Lower leg skin (tissue), 4 donors: ENCODE data around the gene HGF. TPM values are rescaled to one million over a fixed set of nuclear protein-coding genes. Genes with fewer than 3 reads are reported as not detected.

ENCODE experiments used
- DNase-seq, 2 donors: peaks; one replicate each; pipeline ENCODE4 v3.0.0-alpha.2; 2019; ENCODE audit warnings: low spot score in 2 of 2
- H3K4me3 ChIP-seq: fragments of 200-600 bp; sonication (generic); 2 replicates; pipeline ENCODE4 v1.5.1; 2017; ENCODE audit warnings: mild to moderate bottlenecking, low read depth; ENCODE audit not compliant: poor library complexity, severe bottlenecking
- CTCF ChIP-seq, 3 donors: fragments of 450-650 bp; IDR thresholded peaks; one replicate each; pipeline ENCODE4 v1.5.1; 2016; ENCODE audit warnings: antibody characterized with exemption in 3 of 3, mild to moderate bottlenecking in 3 of 3, moderate library complexity in 2 of 3
- POLR2A ChIP-seq, 2 donors: fragments of 450-650 bp; IDR thresholded peaks; one replicate each; pipeline ENCODE4 v1.6.1; 2016 to 2017; ENCODE audit warnings: antibody characterized with exemption in 2 of 2, mild to moderate bottlenecking in 1 of 2, moderate library complexity in 1 of 2
- WGBS, 2 donors: methylation state at CpG; one replicate each; pipeline ENCODE4 v1.1.5; 2018; 5-methylcytosine and 5-hydroxymethylcytosine counted together
- intact Hi-C: fragments of 100-400 bp; cut with DNase I; formaldehyde crosslinking; loops from one replicate; pipeline ENCODE4 v1.15.0; 2023; ENCODE audit warnings: low total_unique reads
- total RNA-seq, 4 donors: library from RNA; depleted of rRNA; stranded (reverse); fragments of >200 nt; gene quantifications; one replicate each; pipeline ENCODE4 v1.1.0, GENCODE V29; 2016

Gene HGF
- total RNA-seq, 4 donors from 2014 or later = 0.91 to 1.5 (median 1.3) TPM

DNA sequence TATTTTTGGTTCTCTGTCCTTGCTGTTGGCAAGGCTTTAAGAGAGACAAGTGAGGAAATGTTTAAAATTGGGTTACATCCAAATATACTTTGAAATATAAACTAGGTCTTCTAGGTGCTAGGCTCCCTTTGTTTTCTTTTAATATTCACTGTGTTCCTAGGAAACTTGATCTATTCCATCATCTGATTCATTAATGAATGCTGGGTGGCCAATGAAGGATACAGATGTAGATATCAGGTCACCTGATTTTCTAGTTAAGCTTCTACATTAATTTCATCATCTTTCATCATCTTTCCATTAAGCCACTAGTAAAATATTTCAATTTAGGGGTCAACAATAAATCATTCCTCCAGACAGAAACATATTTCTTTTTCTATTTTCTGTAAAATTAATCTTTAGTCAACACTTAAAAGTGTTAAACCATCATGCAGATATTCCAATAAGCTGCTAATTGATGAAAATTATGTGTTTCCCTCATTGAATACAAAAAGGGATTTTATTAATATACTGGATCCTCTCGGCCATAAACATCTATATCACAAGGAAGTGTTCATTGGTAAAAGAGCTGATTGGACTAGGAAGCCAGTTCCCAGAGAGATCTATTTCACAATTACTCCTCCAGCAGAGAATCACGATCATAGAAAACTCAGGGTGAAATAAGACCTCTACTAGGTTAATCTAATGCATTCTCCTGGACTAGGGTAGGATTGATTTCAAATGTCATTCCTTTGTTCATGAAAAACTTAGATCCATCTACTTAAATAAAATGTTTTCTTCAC lies 14.7 kb downstream of the HGF start:
- no peak overlapping the region for H3K4me3 ChIP-seq
- TF ChIP-seq CTCF (IDR thresholded peaks at IDR 0.05) = no peak
- TF ChIP-seq POLR2A (IDR thresholded peaks at IDR 0.05) = no peak
- intact Hi-C loops = no loop called here
- DNase-seq = no peak
- WGBS, 2 donors = 85 to 92% methylated on average over 2 of the region's 2 CpGs

DNA sequence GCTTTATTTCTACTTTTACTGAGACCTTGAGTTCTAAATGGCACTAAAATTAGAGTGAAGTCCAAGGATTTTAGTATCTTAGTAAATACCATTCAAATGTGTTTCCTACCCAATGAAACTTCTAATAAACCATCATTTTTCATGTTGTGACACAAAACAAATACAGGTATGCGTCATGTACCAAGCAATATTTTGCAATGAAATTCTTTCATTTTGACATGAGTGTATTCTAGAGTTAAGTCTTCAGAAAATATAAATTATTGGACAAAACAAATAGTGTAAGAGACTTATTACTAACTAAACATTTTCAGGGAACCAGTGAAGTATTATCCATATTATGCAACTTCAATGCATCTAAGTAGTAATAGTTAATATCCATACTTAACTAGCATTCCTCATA lies 16.5 kb downstream of the HGF start:
- intact Hi-C loops = no loop called here
- WGBS, 2 donors = 96 to 100% methylated on average over 1 of the region's 1 CpG
- DNase-seq = no peak
- TF ChIP-seq CTCF (IDR thresholded peaks at IDR 0.05) (no peak), POLR2A (IDR thresholded peaks at IDR 0.05) (no peak)
- no peak overlapping the region for H3K4me3 ChIP-seq

GRCh38 chr7:81752318-81752714 lies 17.5 kb downstream of the HGF start:
- no peak for TF ChIP-seq CTCF (IDR thresholded peaks at IDR 0.05)
- no peak for TF ChIP-seq POLR2A (IDR thresholded peaks at IDR 0.05)
- 82 to 85% methylated on average over 3 of the region's 3 CpGs for WGBS, 2 donors
- intact Hi-C loops = no loop called here
- no peak overlapping the region for H3K4me3 ChIP-seq
- DNase-seq = no peak

DNA sequence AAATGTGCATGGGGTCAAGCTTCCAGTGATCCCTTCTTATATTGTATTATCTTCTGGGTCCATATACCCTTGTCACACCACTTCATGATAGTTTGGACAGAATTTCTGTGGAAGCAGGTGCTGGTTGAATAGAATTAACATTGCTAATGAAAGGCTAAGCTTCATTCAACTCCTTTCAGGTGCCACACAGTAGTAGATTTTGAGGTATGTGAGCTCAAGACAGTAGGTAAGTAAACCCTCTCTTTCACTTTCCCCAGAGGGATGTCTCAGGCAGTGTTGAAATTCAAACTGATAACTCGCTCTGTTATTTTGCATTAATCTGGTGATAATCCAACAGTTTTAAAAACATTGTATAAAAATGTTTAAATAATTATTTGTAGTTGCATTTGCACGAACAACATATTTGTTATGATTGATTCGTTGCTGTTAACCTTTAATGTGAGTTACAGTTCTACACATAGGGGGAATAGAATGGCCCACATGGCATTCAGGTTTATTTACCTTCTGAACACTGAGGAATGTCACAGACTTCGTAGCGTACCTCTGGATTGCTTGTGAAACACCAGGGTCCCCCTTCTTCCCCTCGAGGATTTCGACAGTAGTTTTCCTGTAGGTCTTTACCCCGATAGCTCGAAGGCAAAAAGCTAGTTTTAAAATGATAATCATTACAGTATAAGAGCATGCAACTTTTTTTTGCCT lies 18.1 kb downstream of the HGF start:
- DNase-seq = no peak
- TF ChIP-seq CTCF (IDR thresholded peaks at IDR 0.05) = no peak
- H3K4me3 ChIP-seq = no peak overlapping the region
- intact Hi-C loops = no loop called here
- 78 to 79% methylated on average over 9 of the region's 9 CpGs for WGBS, 2 donors

DNA sequence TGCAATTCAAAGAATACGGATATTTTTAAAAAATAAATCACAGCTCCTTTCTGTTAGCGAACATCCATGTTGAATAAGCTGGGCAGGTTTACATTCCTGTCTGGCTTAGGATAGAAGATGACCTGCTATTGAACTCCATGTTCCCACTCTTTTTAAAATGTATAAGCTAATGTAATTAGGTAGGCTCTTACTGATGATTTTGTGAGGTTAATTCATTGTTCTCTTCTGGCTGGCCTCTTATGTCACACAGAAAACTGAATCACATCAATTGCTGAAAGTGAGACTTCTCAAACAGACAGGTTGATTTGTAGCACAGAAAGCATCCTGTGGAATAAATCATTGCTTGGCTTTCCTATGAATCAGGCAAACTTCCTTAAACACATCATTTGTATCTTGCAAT lies 24.2 kb downstream of the HGF start:
- TF ChIP-seq POLR2A (IDR thresholded peaks at IDR 0.05) = no peak
- H3K4me3 ChIP-seq = no peak overlapping the region
- DNase-seq = no peak
- WGBS, 2 donors = 86 to 95% methylated on average over 2 of the region's 2 CpGs
- intact Hi-C loops = no loop called here

GRCh38 chr7:81744389-81744788 lies 25.5 kb downstream of the HGF start:
- intact Hi-C loops = no loop called here
- TF ChIP-seq POLR2A (IDR thresholded peaks at IDR 0.05) (no peak), CTCF (IDR thresholded peaks at IDR 0.05) (no peak)
- DNase-seq = no peak
- no peak overlapping the region for H3K4me3 ChIP-seq
